SK-N-MC (cell line): ENCODE results near the gene DGCR2.

Experiments used
- EZH2 ChIP-seq: fragments of 200-600 bp; sonication (generic); IDR thresholded peaks from one replicate; pipeline ENCODE4 v1.6.1; 2017; ENCODE audit warnings: antibody characterized with exemption
- FOXP2 ChIP-seq: optimal IDR thresholded peaks from 2 replicates; pipeline ENCODE3; 2011; ENCODE audit warnings: mild to moderate bottlenecking, moderate library complexity; ENCODE audit not compliant: insufficient read depth; ENCODE audit errors: extremely low read length, control extremely low read depth
- POLR2AphosphoS5 ChIP-seq: IDR thresholded peaks from 2 replicates; pipeline ENCODE4 v1.6.1; 2012; ENCODE audit warnings: mild to moderate bottlenecking, low read depth, low read length, borderline replicate concordance

DNA sequence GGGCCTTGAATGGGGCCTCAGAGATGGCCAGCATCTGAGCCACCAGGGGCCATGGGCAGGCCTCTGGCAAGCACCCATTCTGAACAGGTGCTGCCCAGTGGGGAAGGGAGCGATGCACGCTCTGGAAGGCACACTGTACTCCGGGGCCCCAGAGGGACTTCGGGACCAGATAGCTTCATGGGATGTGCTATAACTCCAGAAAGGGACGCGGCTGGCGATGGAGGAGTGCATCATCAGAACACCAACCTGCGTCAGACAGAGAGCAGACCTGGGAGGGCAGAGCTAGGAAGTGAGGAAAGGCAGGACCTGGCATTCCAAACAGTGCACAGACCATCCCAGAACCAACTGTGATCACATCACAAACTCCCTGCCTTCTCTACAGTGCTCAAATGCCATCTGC, 16.8 kb downstream of the DGCR2 start:
- TF ChIP-seq EZH2 (no peak), POLR2AphosphoS5 (no peak), FOXP2 (no peak)
